NCI-H2171 treated with DMSO at 0.1 percent for 48 hours (cell line): ENCODE measurements around the gene SNTN.

Experiments
- DNase-seq: peaks from one replicate; lab custom pipeline; 2025; lab: John Stamatoyannopoulos, UW

The SNTN gene

DNA sequence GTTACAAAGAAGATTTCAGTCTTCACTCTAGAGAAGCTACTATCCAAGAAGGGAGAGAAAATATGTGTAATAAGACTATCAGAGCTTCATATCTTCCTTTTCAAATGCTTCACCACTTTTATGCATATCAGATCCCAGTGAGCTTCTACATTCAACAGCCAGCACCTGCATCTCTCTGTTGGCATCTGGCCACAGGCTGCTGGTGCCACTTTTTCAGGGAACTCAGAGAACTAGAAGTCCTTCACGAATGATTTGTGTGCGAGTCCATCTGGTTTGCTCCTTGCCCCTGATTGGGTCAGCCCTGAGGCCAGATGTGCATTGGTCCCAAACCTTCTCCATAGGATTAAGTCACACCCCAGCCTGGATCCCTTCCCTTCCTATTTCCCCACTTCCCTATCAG lies 22.1 kb downstream of the SNTN start:
- DNase-seq: no peak

DNA sequence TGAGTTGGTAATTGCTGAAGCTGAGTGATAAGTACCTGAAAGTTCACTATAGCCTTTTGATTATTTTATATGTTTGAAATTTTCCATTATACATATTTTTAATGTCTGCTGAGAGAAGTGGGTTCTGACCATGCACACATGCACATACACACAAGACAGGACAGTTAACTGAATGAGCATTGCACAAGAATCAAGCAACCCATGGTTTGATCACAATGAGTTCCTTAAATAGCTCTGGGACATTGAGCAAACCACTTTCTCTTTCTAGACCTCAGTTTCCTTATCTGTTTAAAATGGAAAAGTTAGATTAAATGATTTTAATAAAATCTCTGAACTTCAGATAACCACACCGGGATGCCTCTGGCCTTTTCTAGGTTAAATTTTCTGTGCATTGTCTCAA lies 26.7 kb downstream of the SNTN start:
- no peak for DNase-seq

DNA sequence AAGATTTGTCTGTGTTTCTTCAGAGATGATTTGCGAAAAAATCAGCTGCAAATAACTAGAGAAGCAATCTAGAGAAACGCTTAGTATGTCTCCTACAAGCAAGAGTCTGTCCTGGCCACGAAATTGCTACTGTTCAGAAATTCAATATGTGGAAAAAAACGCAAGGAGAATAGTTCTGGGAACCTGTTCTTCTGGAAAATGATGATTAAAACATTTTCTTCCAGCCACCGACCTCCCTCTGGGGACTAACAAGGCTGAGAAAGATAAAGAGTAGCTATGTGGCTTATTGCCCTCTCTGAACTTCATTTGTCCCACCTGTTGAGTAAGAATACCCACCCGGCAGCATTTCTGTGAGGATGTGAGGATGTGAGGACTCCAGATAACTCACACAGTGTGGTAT lies 31.6 kb downstream of the SNTN start:
- DNase-seq: no peak

DNA sequence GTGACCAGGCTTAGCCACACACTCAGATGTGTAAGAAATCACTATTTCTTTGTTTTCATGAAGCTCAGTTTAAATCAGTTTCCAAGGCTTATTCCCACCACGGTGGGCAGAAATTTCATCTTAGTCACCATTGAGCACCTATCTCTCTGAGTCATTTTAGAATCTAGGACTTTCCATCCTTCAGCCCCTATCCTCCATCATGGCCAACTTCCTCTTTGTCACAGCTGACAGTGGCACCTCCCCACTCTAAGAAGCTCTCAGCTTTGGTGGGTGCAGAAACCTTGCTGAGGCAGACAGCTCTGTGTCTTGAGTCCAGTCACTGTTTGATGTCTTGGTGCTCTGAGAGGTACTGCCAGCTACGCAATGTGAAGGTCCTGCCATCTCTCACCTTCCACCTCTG lies 32.9 kb downstream of the SNTN start:
- no peak for DNase-seq

DNA sequence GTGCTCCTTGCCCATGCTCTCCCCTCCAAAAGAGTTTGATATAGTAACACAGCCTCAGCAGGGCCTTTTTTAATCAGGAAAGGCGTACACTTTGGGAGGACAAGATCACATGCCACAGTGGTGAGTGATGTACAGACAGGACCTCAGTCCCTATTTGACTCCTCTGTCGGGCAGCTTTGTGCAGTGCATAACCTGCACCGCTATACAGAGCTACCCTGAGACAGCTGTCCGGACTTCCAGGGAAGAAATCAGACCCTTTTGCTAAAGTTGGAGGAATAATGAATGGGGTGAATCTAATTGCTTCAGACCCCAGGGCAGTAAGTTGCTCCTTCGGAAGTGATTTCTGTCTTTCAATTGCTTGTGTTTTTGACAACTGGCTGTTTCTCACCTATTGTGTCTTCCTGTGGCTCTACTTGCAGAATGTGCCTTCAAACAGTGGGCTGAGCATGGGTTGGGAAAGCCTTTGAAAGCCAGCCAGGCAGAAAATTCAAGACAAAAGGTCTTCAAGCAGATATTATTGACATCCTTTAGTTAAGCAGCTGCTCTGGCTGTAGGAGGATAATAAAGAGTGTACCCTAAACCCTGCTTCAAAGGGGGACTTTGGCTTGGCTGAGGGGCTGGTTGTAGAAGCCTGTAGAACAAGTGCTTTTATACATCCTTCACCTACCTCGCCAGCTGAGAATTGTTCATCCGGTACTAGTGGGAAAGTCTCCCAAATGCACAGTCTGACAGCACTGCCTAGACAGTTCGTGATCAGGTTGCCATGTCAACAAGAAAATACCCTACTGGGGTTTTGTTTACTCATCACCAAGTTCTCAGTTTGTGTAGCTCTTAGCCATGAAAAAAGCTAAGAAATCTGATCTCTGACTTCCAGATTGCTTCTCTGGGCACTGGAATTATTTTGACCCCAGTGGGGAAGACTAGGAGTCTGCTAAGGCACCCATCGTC lies 35.1 kb downstream of the SNTN start:
- DNase-seq: no peak

DNA sequence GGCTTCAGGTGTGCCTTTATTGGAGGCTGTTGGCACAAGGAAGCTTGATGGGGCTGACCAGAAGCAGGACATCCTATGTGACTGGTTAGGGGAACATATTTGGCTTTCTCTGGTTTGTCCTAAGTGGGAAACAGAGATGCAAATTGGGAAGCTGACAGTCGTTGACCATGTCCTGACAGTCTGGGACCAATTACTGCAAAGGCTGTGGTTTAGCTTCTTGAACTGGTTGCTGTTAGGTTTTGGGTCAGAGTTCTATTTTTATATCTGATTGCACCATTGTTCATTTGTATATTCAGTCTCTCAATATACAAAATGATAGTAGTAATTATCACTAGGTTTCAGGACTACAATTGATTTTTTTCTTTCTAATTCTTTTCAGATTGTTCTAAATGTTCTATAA lies 36.8 kb downstream of the SNTN start:
- no peak for DNase-seq

DNA sequence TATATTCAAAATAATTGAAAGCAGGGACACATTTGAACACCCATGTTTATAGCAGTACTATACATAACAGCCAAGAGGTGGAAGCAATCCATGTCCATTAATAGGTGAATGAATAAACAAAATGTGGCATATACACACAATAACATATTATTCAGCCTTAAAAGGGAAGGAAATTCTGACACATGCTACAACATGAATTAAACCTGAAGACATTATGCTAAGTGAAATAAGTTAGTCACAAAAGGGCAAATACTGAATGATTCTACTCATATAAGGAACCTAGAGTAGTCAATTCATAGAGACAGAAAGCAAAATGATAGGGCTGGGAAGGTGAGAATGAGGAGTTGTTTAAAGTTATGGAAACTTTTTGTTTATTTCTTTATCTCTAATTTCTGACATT lies 40.9 kb downstream of the SNTN start:
- DNase-seq: no peak

DNA sequence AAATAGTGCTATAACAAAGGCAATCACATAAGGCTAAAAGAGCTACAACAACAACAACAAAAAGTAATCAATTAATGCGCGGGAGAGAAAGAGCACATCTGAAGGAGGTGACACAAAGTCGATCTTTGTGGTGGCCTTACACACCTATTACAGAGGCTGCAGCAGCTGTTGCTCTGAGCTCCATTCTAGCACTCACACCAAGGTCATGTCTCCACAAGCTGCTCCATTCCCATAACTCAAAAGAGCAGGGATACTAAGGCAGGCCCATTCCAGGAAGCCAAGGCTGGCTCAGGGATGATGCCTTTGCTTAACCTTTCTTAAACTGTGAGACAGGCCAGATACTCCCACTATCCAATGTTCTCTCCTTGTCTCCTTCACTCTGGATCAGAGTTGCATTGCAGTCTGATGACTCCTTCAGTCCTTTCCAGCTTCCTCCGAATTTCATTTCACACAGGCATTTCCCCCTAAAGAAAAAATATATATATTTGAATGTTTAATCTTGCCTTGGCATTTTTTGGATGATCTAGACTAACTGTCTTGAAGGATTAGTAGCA lies 52.7 kb downstream of the SNTN start:
- no peak for DNase-seq

DNA sequence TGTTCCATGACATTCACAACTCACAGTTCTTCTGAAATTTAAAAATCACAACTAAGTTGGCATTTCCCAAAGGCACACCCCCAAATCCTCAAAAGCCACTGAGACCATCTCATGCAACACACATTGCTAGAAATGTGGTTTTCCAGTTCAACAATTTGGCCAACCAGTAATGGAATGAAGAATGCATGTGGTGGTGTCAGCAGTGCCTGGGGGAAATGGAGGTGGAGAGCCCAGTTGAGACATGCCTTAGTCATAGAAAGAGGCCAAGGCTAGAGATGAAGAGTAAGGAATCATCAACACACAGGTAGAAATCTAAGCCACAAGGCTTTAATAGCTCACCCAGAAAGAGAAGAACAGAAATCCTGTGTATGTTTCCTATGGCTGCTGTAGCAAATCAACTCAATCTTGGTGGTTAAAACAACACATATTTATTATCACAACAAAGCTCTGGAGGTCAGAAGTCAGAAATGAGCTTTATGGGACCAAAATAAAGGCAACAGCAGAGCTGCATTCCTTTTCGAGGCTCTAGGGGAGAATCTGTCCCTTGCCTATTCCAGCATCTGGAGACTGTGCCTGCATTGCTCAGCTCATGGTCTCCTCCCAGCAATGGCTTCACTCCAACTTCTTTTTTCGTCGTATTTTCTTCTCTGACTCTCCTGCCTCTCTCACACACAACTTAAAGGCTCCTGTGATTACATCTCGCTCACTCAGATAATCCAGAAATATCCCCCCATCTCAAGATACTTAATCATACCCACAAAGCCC lies 54.0 kb downstream of the SNTN start:
- DNase-seq: no peak

DNA sequence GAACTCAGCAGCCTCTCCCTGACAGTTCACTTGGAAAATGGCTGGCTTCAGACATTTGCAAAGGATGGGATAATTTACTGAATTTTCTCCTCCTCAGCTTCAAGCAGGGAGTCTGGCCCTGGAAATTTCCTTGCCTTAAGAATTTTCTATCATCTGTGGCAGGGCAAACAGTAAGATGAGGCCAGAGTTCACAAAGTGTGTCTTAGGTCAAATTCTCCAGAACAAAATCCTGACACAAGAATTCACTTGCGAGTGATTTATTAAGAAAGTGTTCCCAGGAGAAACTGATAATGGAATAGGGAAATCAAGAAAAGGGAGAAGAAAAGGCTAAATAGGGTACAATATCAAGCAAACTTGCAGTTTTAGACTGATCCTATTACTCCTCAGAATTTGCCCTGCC lies 55.3 kb downstream of the SNTN start:
- no peak for DNase-seq

DNA sequence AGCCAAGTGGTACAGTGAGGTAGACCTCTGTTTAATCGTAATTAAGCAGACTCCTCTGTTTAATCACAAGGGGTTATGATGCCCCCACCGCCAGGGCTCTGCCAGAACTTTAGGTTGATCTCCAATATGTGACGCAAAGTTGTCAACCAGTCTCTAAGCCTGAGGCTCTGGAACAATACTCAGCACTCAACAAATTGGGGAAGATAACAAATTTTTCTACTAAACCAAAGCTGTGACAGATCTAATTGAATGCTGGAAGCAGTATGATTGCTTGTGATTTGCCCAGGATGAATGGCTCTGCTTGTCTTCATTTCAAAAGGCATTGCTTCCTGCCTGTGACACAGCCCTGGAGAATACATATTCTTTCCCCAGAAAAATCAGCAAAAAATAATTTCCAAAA lies 57.1 kb downstream of the SNTN start:
- DNase-seq: no peak
